ENCODE measurements around the gene PRTN3.

DNA sequence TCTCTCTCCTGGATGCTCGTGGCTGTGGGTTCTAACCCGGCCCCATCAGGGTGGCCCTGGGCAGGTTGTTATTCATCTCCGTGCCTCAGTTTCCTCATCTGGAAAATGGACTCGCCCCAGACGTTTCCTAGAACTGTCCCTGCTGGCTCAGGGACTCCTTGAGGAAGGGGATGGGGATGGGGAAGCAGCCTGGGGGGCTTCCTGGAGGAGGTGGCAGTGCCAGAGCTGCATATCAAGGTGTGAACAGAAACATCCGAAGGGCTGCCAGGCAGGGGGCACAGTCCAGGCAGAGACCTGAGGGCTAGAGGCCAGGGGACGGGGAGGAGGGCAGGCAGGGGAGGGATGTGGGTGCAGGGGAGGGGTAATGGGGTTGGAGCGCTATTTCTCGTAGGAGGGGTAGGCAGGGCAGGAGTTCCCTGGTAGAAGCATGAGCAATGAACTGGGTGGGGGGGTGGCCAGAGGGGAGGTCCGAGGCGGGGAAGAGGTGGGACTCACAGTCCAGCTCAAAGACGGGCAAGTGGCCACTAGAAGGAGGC is 7.7 kb downstream of the PRTN3 start:
- TF ChIP-seq ZFP30 (CRISPR knock-in tag; IDR thresholded peaks at IDR 0.05) (no peak), SNAI2 (CRISPR knock-in tag; IDR thresholded peaks at IDR 0.05) (no peak), ARNTL (CRISPR knock-in tag; IDR thresholded peaks at IDR 0.05; ENCODE audit: borderline replicate concordance, low read depth) (no peak), PPARA (CRISPR knock-in tag; IDR thresholded peaks at IDR 0.05; ENCODE audit: borderline replicate concordance) (no peak), ZNF70 (CRISPR knock-in tag; IDR thresholded peaks at IDR 0.05) (no peak), GLIS3 (CRISPR knock-in tag; IDR thresholded peaks at IDR 0.05) (no peak)
- TF ChIP-seq, protein P1, sequence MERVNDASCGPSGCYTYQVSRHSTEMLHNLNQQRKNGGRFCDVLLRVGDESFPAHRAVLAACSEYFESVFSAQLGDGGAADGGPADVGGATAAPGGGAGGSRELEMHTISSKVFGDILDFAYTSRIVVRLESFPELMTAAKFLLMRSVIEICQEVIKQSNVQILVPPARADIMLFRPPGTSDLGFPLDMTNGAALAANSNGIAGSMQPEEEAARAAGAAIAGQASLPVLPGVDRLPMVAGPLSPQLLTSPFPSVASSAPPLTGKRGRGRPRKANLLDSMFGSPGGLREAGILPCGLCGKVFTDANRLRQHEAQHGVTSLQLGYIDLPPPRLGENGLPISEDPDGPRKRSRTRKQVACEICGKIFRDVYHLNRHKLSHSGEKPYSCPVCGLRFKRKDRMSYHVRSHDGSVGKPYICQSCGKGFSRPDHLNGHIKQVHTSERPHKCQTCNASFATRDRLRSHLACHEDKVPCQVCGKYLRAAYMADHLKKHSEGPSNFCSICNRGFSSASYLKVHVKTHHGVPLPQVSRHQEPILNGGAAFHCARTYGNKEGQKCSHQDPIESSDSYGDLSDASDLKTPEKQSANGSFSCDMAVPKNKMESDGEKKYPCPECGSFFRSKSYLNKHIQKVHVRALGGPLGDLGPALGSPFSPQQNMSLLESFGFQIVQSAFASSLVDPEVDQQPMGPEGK (CRISPR knock-in tag; IDR thresholded peaks at IDR 0.05; ENCODE audit: borderline replicate concordance): no peak
